ENCODE measurements around the gene PSMB7.

DNA sequence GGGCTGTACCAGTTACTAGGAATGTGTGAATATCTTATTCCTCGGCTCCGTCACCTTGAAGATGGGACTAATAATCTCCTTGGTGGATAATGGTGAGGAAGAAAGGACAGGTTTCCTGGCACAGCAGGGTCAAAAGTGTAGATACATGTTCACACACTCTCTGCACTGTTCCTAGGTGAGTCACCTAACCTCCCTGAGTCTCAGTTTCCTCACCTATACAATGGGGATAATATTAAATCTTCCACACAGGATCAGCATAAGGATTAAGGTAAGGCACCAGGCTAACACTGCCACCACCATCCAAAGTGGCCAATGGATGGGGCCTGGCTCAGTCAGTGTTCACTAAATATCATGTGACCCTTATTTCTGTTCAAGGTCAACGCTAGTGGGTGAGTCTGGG lies 66.9 kb downstream of the PSMB7 start:
- TF ChIP-seq EP300 (IDR thresholded peaks at IDR 0.05) = no peak
- TF ChIP-seq, protein P1, sequence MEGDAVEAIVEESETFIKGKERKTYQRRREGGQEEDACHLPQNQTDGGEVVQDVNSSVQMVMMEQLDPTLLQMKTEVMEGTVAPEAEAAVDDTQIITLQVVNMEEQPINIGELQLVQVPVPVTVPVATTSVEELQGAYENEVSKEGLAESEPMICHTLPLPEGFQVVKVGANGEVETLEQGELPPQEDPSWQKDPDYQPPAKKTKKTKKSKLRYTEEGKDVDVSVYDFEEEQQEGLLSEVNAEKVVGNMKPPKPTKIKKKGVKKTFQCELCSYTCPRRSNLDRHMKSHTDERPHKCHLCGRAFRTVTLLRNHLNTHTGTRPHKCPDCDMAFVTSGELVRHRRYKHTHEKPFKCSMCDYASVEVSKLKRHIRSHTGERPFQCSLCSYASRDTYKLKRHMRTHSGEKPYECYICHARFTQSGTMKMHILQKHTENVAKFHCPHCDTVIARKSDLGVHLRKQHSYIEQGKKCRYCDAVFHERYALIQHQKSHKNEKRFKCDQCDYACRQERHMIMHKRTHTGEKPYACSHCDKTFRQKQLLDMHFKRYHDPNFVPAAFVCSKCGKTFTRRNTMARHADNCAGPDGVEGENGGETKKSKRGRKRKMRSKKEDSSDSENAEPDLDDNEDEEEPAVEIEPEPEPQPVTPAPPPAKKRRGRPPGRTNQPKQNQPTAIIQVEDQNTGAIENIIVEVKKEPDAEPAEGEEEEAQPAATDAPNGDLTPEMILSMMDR (IDR thresholded peaks at IDR 0.05) = no peak
- TF ChIP-seq POLR2AphosphoS5 (IDR thresholded peaks at IDR 0.05) = no peak
- no peak for TF ChIP-seq POLR2A (IDR thresholded peaks at IDR 0.05)
